HepG2 (cell line): ENCODE results near the gene PDP2. TPM values are rescaled to one million over a fixed set of nuclear protein-coding genes. Genes with fewer than 3 reads are reported as not detected.

ENCODE experiments used
- ATAC-seq: fragments of 200-7000 bp; cut with Tn5 transposase; 3 replicates; pipeline ENCODE4 v1.9.1; 2020; ENCODE audit warnings: mild to moderate bottlenecking, moderate library complexity
- BruUV-seq: library from RNA; stranded (reverse); fragments of 400-500 nt; replicated peaks from 2 replicates; lab custom pipeline; 2021; lab: Mats Ljungman, UMichigan
- CTCF ChIA-PET: fragments of 300-600 bp; formaldehyde crosslinking; extraction: SDS; loops from one replicate; lab custom pipeline; 2021; ENCODE audit warnings: low total read pairs, inconsistent platforms, low intra/inter-chr PET ratio; lab: Yijun Ruan, JAX
- POLR2A ChIA-PET: fragments of 350-600 bp; sonication (Branson Sonifier 250); formaldehyde crosslinking; loops from one replicate; lab custom pipeline; 2020; ENCODE audit warnings: antibody characterized with exemption, inconsistent platforms; lab: Yijun Ruan, JAX
- DNase-seq: peaks from one replicate; pipeline ENCODE4 v3.0.0-alpha.2; 2015; ENCODE audit warnings: low spot score
- FAIRE-seq: peaks from 3 replicates; lab custom pipeline; 2011; peaks lifted over from hg19 to GRCh38; lab: Jason Lieb, UNC
- H2AFZ ChIP-seq: one replicate; pipeline ENCODE4 v1.6.1; 2011; ENCODE audit warnings: low read length, inconsistent platforms
- H3K27ac ChIP-seq: fragments of 300-600 bp; 3 replicates; pipeline ENCODE4 v1.8.0; 2011; ENCODE audit warnings: mixed run types, mild to moderate bottlenecking, mixed read lengths, low read length, inconsistent platforms; ENCODE audit not compliant: insufficient read depth; ENCODE audit errors: extremely low read length
- H3K27me3 ChIP-seq, 2 experiments: fragments of 200-600 bp in 1 of 2; 2 replicates in 1 of 2; 3 replicates in 1 of 2; pipeline versions ENCODE4 v1.6.0 to v1.8.0; 2011; ENCODE audit warnings: low read length in 2 of 2, mild to moderate bottlenecking in 2 of 2, moderate library complexity in 2 of 2, inconsistent platforms in 1 of 2; ENCODE audit not compliant: insufficient read depth in 2 of 2, control insufficient read depth in 1 of 2
- H3K36me3 ChIP-seq, 2 experiments: fragments of 200-600 bp in 1 of 2; replicated peaks in 1 of 2; 2 replicates in 1 of 2; 3 replicates in 1 of 2; pipeline versions ENCODE4 v1.5.1 to v1.8.0; 2011; ENCODE audit warnings: low read length in 2 of 2, inconsistent platforms in 1 of 2; ENCODE audit not compliant: insufficient read depth in 2 of 2, control insufficient read depth in 1 of 2
- H3K4me1 ChIP-seq: 2 replicates; pipeline ENCODE4 v1.5.1; 2012; ENCODE audit warnings: low read length, inconsistent platforms; ENCODE audit not compliant: insufficient read depth
- H3K4me2 ChIP-seq: 2 replicates; pipeline ENCODE4 v1.6.0; 2011; ENCODE audit warnings: low read depth, low read length, inconsistent platforms
- H3K4me3 ChIP-seq, 3 experiments: fragments of 200-600 bp in 1 of 3; sonication (generic), shearing (Covaris generic) in 1 of 3; replicated peaks in 1 of 3; 2 replicates each; pipeline ENCODE4 v1.5.1; 2011 to 2016; ENCODE audit warnings: low read length in 3 of 3, inconsistent platforms in 2 of 3, low read depth in 2 of 3, mild to moderate bottlenecking in 2 of 3, control low read depth in 1 of 3, mixed read lengths in 1 of 3; ENCODE audit not compliant: insufficient read depth in 1 of 3
- H3K79me2 ChIP-seq: one replicate; pipeline ENCODE4 v1.6.1; 2011; ENCODE audit warnings: low read length, inconsistent platforms; ENCODE audit not compliant: insufficient read depth
- H3K9ac ChIP-seq: 2 replicates; pipeline ENCODE4 v1.6.0; 2011; ENCODE audit warnings: mild to moderate bottlenecking, low read depth, low read length, inconsistent platforms; ENCODE audit not compliant: insufficient read depth
- H3K9me3 ChIP-seq: 2 replicates; pipeline ENCODE4 v1.5.1; 2012; ENCODE audit warnings: mild to moderate bottlenecking, low read length
- H4K20me1 ChIP-seq: 2 replicates; pipeline ENCODE4 v1.6.0; 2011; ENCODE audit warnings: inconsistent platforms, mild to moderate bottlenecking, low read length, moderate library complexity; ENCODE audit not compliant: insufficient read depth
- NCOR1 ChIP-seq: fragments of 200-600 bp; sonication (generic); IDR thresholded peaks from 2 replicates; pipeline ENCODE4 v1.7.0; 2017; ENCODE audit warnings: antibody characterized with exemption, low read length, borderline replicate concordance
- NFKB2 ChIP-seq: sonication (generic); formaldehyde crosslinking; IDR thresholded peaks from 2 replicates; pipeline ENCODE4 v1.4.0; 2020; ENCODE audit warnings: missing genetic modification reagents, borderline replicate concordance
- NONO ChIP-seq, 2 experiments: fragments of 450-650 bp in 1 of 2; sonication (generic) in 1 of 2; formaldehyde crosslinking in 1 of 2; IDR thresholded peaks in 1 of 2; conservative IDR thresholded peaks in 1 of 2; 2 replicates each; pipeline versions ENCODE4 v1.6.1 to v1.8.0; 2017 to 2022; ENCODE audit warnings: mild to moderate bottlenecking in 1 of 2, missing genetic modification reagents in 1 of 2, moderate library complexity in 1 of 2
- SMARCC2 ChIP-seq: fragments of 450-650 bp; IDR thresholded peaks from 2 replicates; pipeline ENCODE4 v1.6.1; 2017; ENCODE audit warnings: antibody characterized with exemption, mild to moderate bottlenecking
- SMARCE1 ChIP-seq: fragments of 450-650 bp; IDR thresholded peaks from 2 replicates; pipeline ENCODE4 v1.6.1; 2017; ENCODE audit warnings: borderline replicate concordance
- ZC3H13 ChIP-seq: sonication (generic); formaldehyde crosslinking; IDR thresholded peaks from 2 replicates; pipeline ENCODE4 v1.8.1; 2023; ENCODE audit warnings: mild to moderate bottlenecking, missing genetic modification reagents, moderate library complexity
- ZNF564 ChIP-seq: sonication (generic); formaldehyde crosslinking; IDR thresholded peaks from 2 replicates; pipeline ENCODE4 v1.8.1; 2023; ENCODE audit warnings: mild to moderate bottlenecking, missing genetic modification reagents
- ZSCAN31 ChIP-seq: sonication (generic); formaldehyde crosslinking; IDR thresholded peaks from 2 replicates; pipeline ENCODE4 v1.5.0; 2020; ENCODE audit warnings: low read depth, mild to moderate bottlenecking, missing genetic modification reagents
- WGBS: methylation state at CpG from one replicate; pipeline ENCODE4 v1.1.6; 2017; ENCODE audit warnings: low lambda C conversion rate; 5-methylcytosine and 5-hydroxymethylcytosine counted together
- in situ Hi-C: cut with HindIII; loops from 2 replicates; pipeline ENCODE4 v1.10.0; 2017; ENCODE audit warnings: low pct_unique_long_range_greater_than_20kb; ENCODE audit not compliant: extremely low pct_ligation_motif_present
- intact Hi-C: fragments of 100-400 bp; cut with micrococcal nuclease; formaldehyde crosslinking; loops from one replicate; pipeline ENCODE4 v1.10.0; 2022; ENCODE audit not compliant: unreplicated experiment
- polyA plus RNA-seq, 8 experiments: library from polyadenylated mRNA; depleted of rRNA in 3 of 8; stranded (reverse) in 7 of 8; unstranded in 1 of 8; fragments of >200 nt; fragmentation: Illumina TruSeq in 4 of 8; extraction: Trizol in 4 of 8; gene quantifications; 2 replicates each; pipeline versions ENCODE4 v1.2.1 to v1.2.3, GENCODE V29; 2011 to 2016; ENCODE audit warnings: low read depth in 4 of 8, missing spikeins in 1 of 8, mixed read lengths in 1 of 8; ENCODE audit not compliant: insufficient read depth in 1 of 8
- total RNA-seq, 5 experiments: library from RNA; depleted of rRNA; stranded (reverse); fragments of >200 nt; fragmentation: Illumina TruSeq; extraction: Trizol; gene quantifications; 2 replicates each; pipeline ENCODE4 v1.2.3, GENCODE V29; 2016; ENCODE audit warnings: low read depth in 1 of 5
- TF ChIP-seq, protein P1 (sequence below), 2 experiments: fragments of 450-650 bp in 1 of 2; sonication (generic) in 1 of 2; formaldehyde crosslinking in 1 of 2; IDR thresholded peaks; 2 replicates each; pipeline versions ENCODE4 v1.6.1 to v1.8.0; 2016 to 2022; ENCODE audit warnings: antibody characterized with exemption in 1 of 2, mild to moderate bottlenecking in 1 of 2, missing genetic modification reagents in 1 of 2
- TF ChIP-seq, protein P2 (sequence below): conservative IDR thresholded peaks from 2 replicates; pipeline ENCODE4 v1.6.1; 2018; ENCODE audit warnings: missing genetic modification reagents

PDP2 gene
- total and polyA plus RNA-seq, 2 of the 13 experiments (the other 11 are each of a cell fraction or from before 2014, with no cell fraction given), result 12.8 to 15.8 TPM

DNA sequence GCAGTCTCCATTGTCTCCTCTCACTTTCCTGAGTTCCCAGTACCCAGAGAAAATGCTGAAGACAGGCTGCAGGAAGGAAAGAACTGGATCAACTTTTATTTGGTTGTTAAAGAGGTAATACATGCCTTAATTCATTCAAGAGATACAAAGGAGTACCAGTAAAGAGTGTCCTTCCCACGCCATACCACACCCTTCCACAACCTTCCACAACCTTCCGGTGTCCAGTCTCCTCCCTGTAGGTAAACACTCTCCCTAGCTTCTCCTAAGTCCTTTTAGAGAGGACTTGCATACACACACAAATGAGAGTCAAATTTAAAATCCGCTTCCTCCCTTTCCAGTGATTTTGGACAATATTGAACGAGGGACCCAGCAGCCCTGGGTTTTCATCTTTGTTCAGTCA lies 38.9 kb upstream of the PDP2 start:
- CTCF ChIA-PET, result no interaction called here
- no peak for TF ChIP-seq NONO (IDR thresholded peaks at IDR 0.05)
- TF ChIP-seq NONO (CRISPR knock-in tag; conservative IDR thresholded peaks at IDR 0.05), result no peak
- TF ChIP-seq NFKB2 (CRISPR knock-in tag), result no peak
- TF ChIP-seq SMARCC2, result no peak
- TF ChIP-seq ZC3H13 (CRISPR knock-in tag), result no peak
- no peak for TF ChIP-seq ZSCAN31 (CRISPR knock-in tag)
- no peak for TF ChIP-seq NCOR1
- TF ChIP-seq SMARCE1, result no peak
- TF ChIP-seq, protein P1, sequence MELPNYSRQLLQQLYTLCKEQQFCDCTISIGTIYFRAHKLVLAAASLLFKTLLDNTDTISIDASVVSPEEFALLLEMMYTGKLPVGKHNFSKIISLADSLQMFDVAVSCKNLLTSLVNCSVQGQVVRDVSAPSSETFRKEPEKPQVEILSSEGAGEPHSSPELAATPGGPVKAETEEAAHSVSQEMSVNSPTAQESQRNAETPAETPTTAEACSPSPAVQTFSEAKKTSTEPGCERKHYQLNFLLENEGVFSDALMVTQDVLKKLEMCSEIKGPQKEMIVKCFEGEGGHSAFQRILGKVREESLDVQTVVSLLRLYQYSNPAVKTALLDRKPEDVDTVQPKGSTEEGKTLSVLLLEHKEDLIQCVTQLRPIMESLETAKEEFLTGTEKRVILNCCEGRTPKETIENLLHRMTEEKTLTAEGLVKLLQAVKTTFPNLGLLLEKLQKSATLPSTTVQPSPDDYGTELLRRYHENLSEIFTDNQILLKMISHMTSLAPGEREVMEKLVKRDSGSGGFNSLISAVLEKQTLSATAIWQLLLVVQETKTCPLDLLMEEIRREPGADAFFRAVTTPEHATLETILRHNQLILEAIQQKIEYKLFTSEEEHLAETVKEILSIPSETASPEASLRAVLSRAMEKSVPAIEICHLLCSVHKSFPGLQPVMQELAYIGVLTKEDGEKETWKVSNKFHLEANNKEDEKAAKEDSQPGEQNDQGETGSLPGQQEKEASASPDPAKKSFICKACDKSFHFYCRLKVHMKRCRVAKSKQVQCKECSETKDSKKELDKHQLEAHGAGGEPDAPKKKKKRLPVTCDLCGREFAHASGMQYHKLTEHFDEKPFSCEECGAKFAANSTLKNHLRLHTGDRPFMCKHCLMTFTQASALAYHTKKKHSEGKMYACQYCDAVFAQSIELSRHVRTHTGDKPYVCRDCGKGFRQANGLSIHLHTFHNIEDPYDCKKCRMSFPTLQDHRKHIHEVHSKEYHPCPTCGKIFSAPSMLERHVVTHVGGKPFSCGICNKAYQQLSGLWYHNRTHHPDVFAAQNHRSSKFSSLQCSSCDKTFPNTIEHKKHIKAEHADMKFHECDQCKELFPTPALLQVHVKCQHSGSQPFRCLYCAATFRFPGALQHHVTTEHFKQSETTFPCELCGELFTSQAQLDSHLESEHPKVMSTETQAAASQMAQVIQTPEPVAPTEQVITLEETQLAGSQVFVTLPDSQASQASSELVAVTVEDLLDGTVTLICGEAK (IDR thresholded peaks at IDR 0.05), result no peak
- TF ChIP-seq, protein P1 (CRISPR knock-in tag; IDR thresholded peaks at IDR 0.05), result no peak
- TF ChIP-seq, protein P2, sequence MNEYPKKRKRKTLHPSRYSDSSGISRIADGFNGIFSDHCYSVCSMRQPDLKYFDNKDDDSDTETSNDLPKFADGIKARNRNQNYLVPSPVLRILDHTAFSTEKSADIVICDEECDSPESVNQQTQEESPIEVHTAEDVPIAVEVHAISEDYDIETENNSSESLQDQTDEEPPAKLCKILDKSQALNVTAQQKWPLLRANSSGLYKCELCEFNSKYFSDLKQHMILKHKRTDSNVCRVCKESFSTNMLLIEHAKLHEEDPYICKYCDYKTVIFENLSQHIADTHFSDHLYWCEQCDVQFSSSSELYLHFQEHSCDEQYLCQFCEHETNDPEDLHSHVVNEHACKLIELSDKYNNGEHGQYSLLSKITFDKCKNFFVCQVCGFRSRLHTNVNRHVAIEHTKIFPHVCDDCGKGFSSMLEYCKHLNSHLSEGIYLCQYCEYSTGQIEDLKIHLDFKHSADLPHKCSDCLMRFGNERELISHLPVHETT (CRISPR knock-in tag), result no peak
- no peak for TF ChIP-seq ZNF564 (CRISPR knock-in tag)
- TF ChIP-seq, all 625 proteins: peak for 0
- Histone ChIP-seq H3K27ac (no peak overlapping the region), H3K27me3 (peaks cover 7 to 49% of the 10 kb centered on the region in 2 experiments; a peak in 4 of 5 replicates), H3K36me3 (no peaks in the 10 kb centered on the region), H3K9me3 (no peaks in the 10 kb centered on the region), H4K20me1 (no peaks in the 10 kb centered on the region), H3K4me3 (no peak overlapping the region), H2AFZ (no peak overlapping the region), H3K79me2 (no peaks in the 10 kb centered on the region), H3K4me1 (peaks cover 15% of the 10 kb centered on the region; the same call in 1 of the 2 replicates), H3K9ac (no peak overlapping the region), H3K4me2 (no peak overlapping the region)
- DNase-seq (no peak), ATAC-seq (no peak), FAIRE-seq (no peak)
- WGBS, result 16% methylated on average over 4 of the region's 4 CpGs
- in situ Hi-C loops (no loop called here), intact Hi-C loops (loop anchor here (10.0 kb wide), 1 partner anchor 87 kb away; the partner anchor contains the start of gene DYNC1LI2)
- BruUV-seq, result no TSS peak
- POLR2A ChIA-PET, result no interaction called here
